Activated CD4-positive, CD25-positive, alpha-beta regulatory T cell (primary cell): ENCODE results near the gene PANX2.
"Not testable (repeated sequence)": the region's sequence is repeated elsewhere in the genome, so short reads cannot be mapped to it uniquely, and the experiment has no call there.

Source experiments
- DNase-seq, 4 experiments: peaks; one replicate each; lab custom pipeline; 2025; lab: John Stamatoyannopoulos, UW

Gene PANX2

GRCh38 chr22:50199251-50199721 is 28.8 kb downstream of the PANX2 start:
- DNase-seq: no peak

GRCh38 chr22:50199829-50200460 is 29.4 kb downstream of the PANX2 start:
- no peak for DNase-seq

GRCh38 chr22:50200461-50201190 is 30.1 kb downstream of the PANX2 start, which contains the start of gene SELENOO:
Gene SELENOO (plus strand): TSS chr22:50201011. CDS start chr22:50201037, 26 bp downstream.
- peak; percentile 86 to 95 (median 92) for DNase-seq

GRCh38 chr22:50201191-50202129 is 30.9 kb downstream of the PANX2 start:
- DNase-seq: no peak

- no peak for DNase-seq
These were observed 31.7 kb downstream of the PANX2 start for GRCh38 chr22:50202130-50202666.

- DNase-seq: no peak
These were observed 32.8 kb downstream of the PANX2 start for GRCh38 chr22:50203288-50203687.

- DNase-seq: no peak
These were observed 34.0 kb downstream of the PANX2 start for GRCh38 chr22:50204571-50204970.

GRCh38 chr22:50204998-50205397 is 34.5 kb downstream of the PANX2 start:
- not testable (repeated sequence) for DNase-seq

- DNase-seq: no peak
These were observed 35.4 kb downstream of the PANX2 start for GRCh38 chr22:50205781-50206569.

GRCh38 chr22:50206599-50206998 is 36.1 kb downstream of the PANX2 start:
- no peak for DNase-seq

GRCh38 chr22:50207383-50208140 is 37.0 kb downstream of the PANX2 start:
- no peak for DNase-seq

- no peak for DNase-seq
These were observed 38.0 kb downstream of the PANX2 start for GRCh38 chr22:50208430-50208938.

- DNase-seq: no peak
These were observed 38.7 kb downstream of the PANX2 start for GRCh38 chr22:50208939-50209892.

- peak; percentile 43 to 58 (median 52) for DNase-seq
These were observed 39.4 kb downstream of the PANX2 start for GRCh38 chr22:50209893-50210292.

- DNase-seq: no peak
These were observed 40.0 kb downstream of the PANX2 start for GRCh38 chr22:50210378-50211139.

- DNase-seq: no peak
These were observed 40.6 kb downstream of the PANX2 start for GRCh38 chr22:50211147-50211546.

GRCh38 chr22:50213263-50213662 is 42.7 kb downstream of the PANX2 start:
- no peak for DNase-seq
